HG03196 (cell line): Measurements from ENCODE around the gene ATP11A.

Source experiments
- ATAC-seq: cut with Tn5 transposase; IDR thresholded peaks from one replicate; pipeline ENCODE4 v1.9.1; 2021; ENCODE audit not compliant: unreplicated experiment

The ATP11A gene

DNA sequence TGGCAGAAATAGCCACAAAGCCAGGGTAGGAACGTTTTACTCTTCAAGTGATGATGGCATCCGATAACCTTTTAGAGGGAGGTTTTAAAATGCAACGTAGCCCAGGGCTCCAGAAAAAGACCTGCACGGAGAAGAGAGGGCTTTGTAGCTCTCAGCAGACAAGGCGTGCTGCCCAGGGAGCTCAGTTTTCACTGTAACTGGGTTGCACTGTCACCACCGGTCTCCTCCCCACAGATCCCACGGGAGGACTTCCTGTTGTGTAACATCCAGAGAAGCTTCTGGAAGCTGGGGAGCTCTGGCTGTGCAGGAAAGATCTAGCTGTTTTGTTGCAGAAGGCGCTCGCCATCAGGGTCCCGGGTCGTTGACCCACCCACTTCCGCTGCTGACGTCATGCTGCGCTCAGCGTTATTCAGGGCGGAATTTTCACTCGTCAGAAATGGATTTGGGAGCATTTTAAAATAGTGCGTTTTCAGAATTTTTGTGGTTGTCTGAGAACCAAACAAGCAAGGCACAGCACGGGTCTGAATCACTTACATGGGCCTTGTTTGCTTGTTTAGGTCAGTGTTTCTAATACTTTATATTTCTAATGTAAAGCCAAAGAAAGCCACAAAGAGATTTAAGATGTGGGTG, 50.8 kb downstream of the ATP11A start:
- no peak for ATAC-seq

DNA sequence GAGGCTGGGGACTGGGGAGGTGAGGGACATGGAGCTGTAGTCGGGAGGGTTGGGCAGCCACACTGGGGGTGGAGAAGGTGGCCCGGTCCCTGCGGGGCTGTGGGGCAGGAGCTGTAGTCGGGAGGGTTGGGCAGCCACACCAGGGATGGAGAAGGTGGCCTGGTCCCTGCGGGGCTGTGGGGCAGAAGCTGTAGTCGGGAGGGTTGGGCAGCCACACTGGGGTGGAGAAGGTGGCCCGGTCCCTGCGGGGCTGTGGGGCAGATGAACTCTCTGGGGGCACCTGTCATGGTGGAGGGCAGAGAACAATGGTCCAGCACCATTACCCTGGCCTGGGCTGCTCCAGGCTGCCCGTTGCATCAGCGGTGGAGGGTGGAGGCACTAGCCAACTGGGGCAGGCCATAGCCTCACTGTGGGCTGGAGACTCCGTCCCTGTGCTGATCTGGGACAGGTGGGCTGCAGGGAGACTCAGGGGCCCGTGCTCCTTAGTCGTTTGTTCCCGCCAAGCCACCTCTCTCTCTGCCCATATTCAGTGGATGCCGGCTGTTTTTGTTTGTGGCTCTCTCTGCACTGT, 51.4 kb downstream of the ATP11A start:
- ATAC-seq, result no peak

DNA sequence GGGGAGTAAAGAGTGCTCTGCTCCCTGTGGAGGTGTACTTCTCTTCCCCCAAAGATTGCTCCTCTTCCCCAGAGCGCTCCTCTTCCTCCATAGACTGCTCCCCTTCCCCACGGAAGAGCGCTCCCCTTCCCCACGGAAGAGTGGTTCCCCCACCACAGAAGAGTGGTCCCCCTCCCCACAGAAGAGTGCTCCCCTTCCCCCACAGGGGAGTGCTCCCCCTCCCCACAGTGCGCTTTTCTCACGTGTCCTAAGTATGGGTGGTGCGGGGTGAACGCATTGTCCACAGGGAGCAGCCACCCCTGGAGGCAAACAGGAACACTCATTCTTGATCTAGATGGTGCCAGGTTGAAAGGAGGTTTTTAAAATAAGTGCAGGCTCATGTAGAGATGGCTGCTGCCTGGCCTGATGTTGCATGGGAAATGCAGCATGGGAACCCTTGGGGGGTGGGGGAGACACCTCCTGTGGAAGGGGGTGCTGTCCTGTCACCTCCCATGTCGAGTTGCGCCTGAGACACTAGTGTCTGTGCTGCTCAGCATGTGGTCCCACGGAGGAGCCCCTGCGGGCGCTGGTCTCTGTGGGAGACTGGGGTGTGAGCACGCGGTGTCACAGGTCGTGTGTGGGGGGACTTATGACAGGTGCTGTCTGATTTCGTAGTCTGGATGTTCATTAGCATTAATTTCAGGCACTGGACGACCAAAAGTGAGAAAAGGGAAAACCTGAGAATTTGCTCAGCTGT, 52.2 kb downstream of the ATP11A start:
- no peak for ATAC-seq

DNA sequence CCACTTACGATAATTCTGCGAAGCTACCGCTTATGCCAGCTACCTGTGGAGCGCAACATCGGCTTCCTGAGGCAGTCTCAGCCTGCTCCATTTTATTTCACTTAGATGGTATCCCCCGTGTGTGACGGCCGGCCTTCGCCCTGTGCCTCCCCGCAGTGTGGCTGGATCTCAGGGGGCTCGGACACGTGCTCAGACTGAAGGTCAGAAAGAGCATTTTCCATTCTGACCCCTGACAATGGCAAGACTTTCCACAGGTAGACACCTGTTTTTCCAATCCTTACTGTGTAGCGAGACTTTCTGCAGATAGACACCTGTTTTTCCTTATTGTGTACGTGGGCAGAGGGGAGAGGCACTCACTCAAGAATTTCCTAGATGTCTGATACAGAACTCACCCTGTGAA, 52.7 kb downstream of the ATP11A start:
- no peak for ATAC-seq

DNA sequence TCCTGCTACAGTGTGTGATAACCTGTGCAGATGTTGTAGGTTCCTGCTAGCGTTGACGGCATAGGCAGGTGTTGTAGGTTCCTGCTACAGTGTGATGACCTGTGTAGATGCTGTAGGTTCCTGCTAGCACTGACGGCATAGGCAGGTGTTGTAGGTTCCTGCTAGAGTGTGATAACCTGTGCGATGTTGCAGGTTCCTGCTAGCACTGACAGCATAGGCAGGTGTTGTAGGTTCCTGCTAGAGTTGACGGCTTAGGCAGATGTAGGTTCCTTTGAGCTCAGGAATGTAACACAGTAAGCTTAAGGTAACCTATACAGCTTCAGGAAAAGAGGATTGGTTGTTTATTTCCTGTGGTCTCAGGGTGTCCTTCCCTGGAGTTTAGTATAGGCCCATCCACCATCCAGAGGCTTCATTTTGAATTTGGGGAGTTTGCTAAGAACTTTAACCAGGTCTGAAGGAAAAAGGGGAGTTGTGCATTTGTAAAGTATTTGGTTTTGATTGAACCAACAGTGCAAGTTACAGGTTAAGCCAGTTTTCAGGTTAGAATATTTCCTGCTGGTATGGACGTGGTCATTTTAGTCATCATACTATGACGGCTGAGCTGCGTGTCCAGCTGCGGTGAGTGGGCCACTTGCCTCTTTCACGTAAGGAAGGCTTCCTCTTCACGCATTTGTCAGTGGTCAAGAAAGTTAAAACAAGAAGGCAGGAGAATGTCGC, 53.8 kb downstream of the ATP11A start:
- ATAC-seq, result no peak

DNA sequence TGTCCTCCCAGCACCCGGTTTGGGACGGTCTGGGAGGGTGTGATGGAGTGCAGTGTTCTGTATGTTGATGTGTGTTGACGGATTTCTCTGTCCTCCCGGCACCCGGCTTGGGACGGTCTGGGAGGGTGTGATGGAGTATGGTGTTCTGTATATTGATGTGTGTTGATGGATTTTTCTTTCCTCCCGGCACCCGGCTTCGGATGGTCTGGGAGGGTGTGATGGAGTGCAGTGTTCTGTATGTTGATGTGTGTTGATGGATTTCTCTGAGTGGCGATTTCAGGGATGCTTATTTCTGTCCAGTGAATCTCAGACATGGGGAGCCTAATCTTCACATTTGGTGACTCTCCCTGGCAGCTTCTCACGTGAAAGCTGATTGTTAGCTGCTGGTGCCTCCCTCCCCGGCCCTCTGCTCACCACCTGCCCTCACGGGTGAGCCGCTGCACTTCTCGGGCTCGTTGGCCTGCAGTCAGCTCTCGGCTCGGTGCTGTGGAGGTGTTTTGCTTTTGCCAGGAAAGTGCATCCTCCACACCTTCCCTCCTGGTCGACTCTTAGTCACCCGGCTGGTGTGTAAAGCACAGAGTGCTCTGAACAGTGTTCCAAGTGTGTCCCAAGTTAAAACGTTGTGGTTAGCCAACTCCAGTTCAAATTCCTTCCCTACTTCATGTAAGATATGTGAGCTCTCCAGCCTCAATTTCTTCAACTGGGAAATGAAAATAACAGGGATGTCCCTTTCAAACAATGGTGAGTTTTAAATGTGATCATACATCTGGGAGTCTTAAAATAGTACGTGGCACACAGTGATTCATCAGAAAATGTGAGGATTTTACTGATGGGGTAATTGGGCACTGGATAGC, 54.6 kb downstream of the ATP11A start:
- ATAC-seq, result no peak

DNA sequence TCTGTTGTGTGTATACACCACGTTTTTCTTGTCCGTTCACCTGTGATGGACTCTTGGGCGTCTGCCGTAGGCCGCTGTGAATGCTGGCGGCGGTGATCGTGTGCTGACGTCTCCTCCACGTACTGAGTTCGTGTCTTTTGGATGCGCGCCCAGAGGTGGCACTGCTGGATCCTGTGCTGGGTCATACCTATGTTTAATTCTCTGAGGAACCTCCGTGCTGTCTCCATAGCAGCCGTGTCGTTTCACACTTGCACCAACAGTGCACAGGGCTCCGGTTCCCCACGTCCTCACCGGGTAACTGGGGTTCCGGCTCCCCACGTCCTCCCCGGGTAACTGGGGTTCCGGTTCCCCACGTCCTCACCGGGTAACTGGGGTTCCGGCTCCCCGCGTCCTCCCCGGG, 56.2 kb downstream of the ATP11A start:
- no peak for ATAC-seq

DNA sequence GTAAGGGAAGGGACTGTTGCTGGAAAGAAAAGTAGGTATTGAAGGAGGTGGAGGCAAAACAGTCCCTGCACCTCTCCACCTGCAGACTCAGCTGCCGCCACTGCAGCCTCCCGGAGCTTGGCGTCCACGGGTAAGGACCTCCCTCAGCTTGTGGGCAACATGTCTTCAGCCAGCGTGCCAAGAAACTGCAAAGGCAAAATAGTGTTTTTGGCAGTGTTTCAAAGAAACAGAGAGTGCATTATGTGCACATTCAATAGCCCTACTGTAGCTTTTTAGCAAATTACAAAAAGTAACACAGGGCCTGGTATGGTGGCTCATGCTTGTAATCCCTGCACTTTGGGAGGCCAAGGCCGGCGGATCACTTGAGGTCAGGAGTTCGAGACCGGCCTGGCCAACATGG, 57.4 kb downstream of the ATP11A start:
- ATAC-seq, result no peak

DNA sequence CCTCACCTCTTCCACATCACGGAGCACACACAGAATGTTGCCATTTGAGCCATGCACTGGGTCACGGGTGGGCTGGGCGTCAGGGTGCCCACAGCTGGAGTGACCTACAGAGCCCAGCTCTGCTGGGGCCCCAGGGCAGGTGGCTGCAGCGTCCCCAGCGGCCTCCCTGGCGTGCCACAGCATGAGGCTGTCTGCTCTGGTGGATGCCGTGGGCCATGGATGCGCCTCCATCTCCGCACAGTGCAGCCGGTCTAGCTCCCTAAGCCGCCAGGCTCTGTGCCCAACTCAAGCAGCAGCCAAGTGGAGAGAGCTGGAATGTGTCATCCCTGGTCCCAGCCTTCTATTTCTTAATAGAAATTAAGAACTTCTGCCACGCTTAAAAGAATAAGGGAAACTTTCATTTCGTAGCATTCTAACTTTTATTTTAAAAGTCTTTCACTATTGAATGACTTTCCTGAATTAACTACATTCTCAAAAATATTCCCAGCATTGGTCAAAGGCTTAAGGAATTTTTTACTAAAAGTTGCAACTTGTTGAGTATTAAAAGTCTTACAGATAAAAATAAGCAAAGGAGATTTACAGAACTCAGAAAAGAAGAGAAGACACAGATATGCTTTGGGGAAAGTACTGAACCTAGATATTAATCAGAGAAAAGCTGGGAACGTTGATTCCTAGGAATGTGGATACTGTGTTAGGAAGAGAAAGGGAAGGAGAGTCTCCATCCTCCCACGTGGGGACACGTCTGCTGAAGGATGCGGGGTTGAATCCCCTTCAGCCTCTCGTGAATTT, 59.3 kb downstream of the ATP11A start:
- no peak for ATAC-seq

DNA sequence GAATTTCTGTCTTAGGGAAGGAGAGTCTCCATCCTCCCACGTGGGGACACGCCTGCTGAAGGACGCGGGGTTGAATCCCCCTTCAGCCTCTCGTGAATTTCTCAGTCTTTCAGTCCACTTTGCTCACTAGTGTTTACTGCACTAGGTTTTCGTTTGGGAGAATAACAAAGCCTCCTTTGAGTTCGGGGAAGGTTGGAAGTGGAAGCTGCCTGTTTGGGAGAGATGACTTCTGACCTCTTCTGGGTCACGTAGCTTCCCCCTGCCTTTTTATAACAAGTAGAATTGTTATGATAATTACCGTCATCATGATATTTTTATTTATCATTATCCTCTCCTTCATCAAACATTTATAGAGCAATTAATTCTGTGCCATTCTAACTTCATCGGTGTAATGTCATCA, 60.7 kb downstream of the ATP11A start:
- no peak for ATAC-seq

DNA sequence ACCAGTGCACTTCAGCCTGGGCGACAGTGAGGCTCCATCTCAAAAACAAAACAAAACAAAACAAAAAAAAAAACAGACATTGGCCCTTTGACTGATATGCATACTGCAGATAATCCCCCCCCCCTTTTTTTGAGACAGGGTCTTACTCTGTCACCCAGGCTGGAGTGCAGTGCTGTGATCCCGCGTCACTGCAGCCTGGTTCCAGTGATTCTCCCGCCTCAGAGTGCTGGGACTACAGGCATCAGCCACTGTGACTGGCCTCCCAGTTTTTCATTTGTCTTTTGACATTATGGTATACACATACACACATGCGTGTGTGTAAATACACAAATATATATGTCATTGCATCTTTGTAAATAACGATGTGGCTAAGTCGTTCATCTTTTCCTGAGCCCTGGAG, 61.8 kb downstream of the ATP11A start:
- no peak for ATAC-seq

DNA sequence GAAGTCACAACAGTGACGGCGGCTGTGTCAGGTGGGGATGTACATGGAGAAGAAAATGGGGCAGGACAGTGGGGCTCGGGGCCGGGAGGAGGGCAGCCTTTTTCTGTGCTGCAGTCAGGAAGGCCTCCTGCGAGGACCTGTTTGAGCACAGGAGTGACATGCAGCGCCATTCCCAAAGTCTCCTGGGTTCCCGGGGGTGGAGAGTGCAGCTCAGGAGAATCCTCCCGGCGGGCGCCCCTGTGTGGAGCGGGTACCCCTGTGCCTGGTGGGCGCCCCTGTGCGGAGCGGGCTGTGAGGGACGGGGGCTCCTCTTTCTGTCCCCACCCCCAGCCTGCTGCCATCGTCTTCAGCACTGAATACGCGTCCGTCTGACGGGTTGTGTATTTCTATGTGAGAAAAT, 62.4 kb downstream of the ATP11A start:
- ATAC-seq, result no peak

DNA sequence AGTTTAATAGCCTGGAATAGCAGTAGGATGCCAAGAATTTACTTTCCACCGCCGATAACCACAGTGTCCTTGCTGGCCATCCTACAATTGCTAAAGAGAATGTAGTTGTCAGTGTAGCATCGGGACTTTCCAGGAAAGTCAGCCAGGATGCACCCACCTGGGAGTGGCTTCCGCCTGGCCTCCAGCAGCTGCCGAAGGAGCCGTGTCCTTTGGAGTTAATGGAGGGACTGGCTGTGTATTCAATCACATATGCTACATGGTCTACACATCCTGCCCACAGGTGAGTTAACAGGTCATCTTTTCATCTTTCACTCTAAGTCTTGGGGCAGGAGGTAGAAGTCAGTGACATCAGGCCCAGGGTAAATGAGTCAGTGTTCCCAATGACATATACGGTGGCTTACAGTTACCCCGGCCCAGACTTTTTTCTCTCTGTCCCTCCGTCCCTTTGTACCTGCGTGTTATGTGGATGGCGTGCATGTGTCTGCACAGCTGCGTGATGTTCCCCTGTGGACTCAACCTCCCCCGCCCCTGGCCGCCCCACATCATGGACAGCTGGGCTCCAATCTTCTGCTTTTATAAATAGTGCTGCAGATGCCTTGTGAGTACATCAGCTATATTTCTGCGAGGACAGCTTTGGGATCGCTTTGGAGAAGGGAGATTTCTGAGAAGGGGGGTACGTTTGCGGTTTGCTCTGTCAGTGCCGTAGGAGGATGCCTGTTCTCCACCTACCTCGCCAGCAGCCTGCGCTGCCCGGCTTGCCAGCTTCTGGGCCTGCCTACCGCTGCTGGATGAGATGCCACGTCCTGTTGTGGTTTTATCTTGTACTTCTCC, 63.1 kb downstream of the ATP11A start:
- ATAC-seq, result no peak

DNA sequence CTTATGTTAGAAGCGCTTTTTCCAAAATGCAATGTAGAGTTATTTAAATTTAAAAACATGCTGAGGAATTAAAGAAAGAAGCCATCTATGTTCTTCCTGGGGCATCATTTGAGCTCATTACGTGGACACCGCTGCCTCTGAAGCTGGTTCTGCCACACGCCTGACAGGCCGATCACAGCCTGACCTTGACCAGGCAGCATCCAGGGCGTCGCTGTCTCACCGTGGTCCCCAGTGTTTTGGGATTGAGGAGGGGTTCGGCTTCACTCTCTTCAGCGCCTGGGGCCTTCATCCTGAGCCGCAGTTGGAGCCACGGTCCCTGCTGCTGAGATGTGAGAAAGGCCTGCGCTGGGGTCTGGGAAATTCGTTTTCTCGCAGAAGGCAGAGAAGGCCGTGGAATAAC, 64.0 kb downstream of the ATP11A start:
- ATAC-seq, result no peak

DNA sequence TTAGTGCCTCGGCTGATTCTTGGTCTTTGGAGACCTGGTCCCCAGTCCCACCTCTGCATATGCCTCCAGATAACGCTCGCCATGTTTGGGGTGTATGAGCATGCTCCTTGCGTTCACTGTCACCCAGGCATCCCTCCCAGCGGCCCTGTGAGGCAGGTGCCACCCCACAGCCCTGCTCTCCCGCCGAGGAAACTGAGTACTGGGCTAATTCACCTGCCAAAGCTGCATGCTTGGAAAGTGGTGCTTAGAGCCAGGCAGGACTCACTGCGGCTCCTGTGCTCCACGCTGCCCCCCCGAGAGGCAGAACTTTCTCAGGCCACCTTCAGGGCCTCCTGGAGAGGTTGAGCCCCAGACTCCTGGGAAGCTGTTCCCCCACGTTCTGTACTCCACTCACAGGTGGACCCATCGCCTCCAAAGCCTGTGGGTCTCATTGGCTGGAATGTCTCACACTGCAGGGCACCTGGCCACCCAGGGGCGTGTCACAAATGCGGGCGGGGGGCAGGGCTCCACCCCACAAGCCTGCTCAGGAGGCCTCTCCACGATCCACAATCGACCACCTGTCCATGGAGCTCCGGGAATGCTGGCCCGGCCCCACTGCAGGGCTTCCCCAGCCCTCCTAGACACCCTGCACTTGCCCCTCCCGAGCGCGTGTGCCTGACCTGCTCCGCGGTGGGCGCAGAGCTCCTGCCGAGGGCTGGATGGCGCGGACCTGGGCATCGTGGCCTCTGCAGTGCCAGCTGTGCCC, 64.6 kb downstream of the ATP11A start:
- no peak for ATAC-seq

DNA sequence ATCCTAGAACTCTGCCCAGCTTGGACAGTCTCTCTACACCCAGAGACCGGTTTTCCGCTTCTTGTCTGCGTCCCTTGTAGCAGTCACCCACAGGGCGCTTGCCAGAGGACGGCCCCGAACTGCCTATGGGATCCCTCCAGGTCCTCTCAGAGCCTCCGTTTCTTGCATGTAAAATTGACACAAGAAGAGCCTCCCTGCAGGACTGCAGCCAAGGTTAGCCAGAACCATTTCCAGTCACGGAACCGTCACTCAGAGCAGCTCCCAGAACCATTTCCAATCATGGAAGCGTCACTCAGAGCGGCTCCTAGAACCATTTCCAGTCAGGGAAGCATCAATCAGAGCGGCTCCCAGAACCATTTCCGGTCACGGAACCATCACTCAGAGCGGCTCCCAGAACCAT, 65.5 kb downstream of the ATP11A start:
- ATAC-seq, result no peak

DNA sequence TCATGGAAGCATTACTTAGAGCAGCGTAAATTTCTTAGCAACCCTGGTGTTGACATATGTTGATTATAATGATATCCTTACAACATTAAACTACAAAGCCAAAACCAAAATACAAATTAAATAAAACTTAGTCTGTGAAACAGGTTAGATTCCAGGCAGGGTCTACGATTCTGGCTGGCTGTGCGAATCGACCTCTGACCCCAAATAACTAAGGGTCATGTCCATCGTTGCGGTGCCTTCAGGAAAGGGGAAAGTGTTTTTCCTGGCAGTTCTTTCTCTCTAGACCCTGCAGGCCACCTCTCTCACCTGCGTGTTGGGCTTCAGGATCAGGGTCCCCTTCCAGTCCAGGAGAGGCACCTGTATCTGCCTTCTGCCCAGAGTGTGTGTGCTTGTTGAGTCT, 66.2 kb downstream of the ATP11A start:
- ATAC-seq, result no peak

DNA sequence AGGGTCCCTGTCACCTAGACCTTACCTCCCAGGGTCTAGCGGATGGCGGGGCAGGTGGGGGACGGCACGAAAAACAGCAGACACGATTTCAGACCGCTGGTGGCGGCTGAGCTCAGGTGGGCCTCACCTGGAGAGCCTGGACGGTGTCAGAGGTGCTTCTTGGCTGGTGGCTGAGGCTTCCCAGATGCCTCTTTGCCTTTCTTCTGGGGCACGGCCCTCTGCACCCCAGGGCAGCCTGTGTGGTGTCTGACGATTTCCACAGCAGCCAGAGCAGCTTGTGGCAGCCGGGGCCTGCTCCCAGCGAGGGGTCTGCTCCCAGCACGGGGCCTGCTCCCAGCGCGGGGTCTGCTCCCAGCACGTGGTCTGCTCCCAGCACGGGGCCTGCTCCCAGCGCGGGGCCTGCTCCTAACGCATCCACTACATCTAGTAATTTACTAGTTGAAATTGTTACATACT, 66.7 kb downstream of the ATP11A start:
- ATAC-seq, result no peak
